MM.1S (cell line): ENCODE data around the gene PLEKHA1.

ENCODE experiments used
- DNase-seq: peaks from one replicate; pipeline ENCODE4 v3.0.0-alpha.2; 2015
- H2AFZ ChIP-seq: fragments of 300-600 bp; sonication (generic); 2 replicates; pipeline ENCODE4 v1.6.0; 2016; ENCODE audit warnings: antibody characterized with exemption, low read length
- H3F3A ChIP-seq: fragments of 300-600 bp; sonication (generic); 2 replicates; pipeline ENCODE4 v1.6.1; 2016; ENCODE audit warnings: mild to moderate bottlenecking, antibody characterized with exemption, low read length, moderate library complexity, mixed read lengths; ENCODE audit not compliant: insufficient read depth
- H3K27ac ChIP-seq: fragments of 300-600 bp; sonication (generic); 2 replicates; pipeline ENCODE4 v1.5.1; 2016; ENCODE audit warnings: mild to moderate bottlenecking, low read length
- H3K27me3 ChIP-seq: fragments of 300-600 bp; sonication (generic); replicated peaks from 2 replicates; pipeline ENCODE4 v1.6.0; 2016; ENCODE audit warnings: low read length; ENCODE audit not compliant: insufficient read depth
- H3K36me3 ChIP-seq: fragments of 300-600 bp; sonication (generic); replicated peaks from 2 replicates; pipeline ENCODE4 v1.6.1; 2016; ENCODE audit warnings: mild to moderate bottlenecking, low read length, mixed read lengths; ENCODE audit not compliant: insufficient read depth
- H3K4me1 ChIP-seq: fragments of 300-600 bp; sonication (generic); 2 replicates; pipeline ENCODE4 v1.6.1; 2016; ENCODE audit warnings: low read length, mixed read lengths
- H3K4me2 ChIP-seq: fragments of 300-600 bp; sonication (generic); 2 replicates; pipeline ENCODE4 v1.6.0; 2016; ENCODE audit warnings: low read depth, low read length
- H3K4me3 ChIP-seq: fragments of 300-600 bp; sonication (generic); 2 replicates; pipeline ENCODE4 v1.5.1; 2016; ENCODE audit warnings: low read length, mixed read lengths
- H3K79me2 ChIP-seq: fragments of 300-600 bp; sonication (generic); 2 replicates; pipeline ENCODE4 v1.6.1; 2016; ENCODE audit warnings: mixed run types, low read length, mixed read lengths
- H3K9ac ChIP-seq: fragments of 300-600 bp; sonication (generic); 2 replicates; pipeline ENCODE4 v1.6.1; 2016; ENCODE audit warnings: low read length, mixed read lengths
- H3K9me2 ChIP-seq: fragments of 300-600 bp; sonication (generic); replicated peaks from 2 replicates; pipeline ENCODE4 v1.6.1; 2016; ENCODE audit warnings: mild to moderate bottlenecking, low read length, mixed read lengths; ENCODE audit not compliant: insufficient read depth
- H3K9me3 ChIP-seq: fragments of 300-600 bp; sonication (generic); replicated peaks from 2 replicates; pipeline ENCODE4 v1.6.1; 2016; ENCODE audit warnings: mild to moderate bottlenecking, low read length, mixed read lengths; ENCODE audit not compliant: insufficient read depth
- H4K20me1 ChIP-seq: fragments of 300-600 bp; sonication (generic); 2 replicates; pipeline ENCODE4 v1.6.1; 2016; ENCODE audit warnings: mild to moderate bottlenecking, low read length, moderate library complexity, mixed read lengths; ENCODE audit not compliant: insufficient read depth
- CTCF ChIP-seq: fragments of 300-600 bp; sonication (generic); IDR thresholded peaks from 2 replicates; pipeline ENCODE4 v1.5.1; 2016; ENCODE audit warnings: antibody characterized with exemption, low read length, mixed read lengths
- EZH2 ChIP-seq: fragments of 300-600 bp; sonication (generic); optimal IDR thresholded peaks from 2 replicates; pipeline ENCODE3; 2017; ENCODE audit warnings: low read depth, mild to moderate bottlenecking, antibody characterized with exemption, low read length, mixed read lengths
- EZH2phosphoT487 ChIP-seq: fragments of 300-600 bp; sonication (generic); IDR thresholded peaks from 2 replicates; pipeline ENCODE4 v1.6.1; 2018; ENCODE audit warnings: antibody characterized with exemption, low read length

The PLEKHA1 gene

DNA sequence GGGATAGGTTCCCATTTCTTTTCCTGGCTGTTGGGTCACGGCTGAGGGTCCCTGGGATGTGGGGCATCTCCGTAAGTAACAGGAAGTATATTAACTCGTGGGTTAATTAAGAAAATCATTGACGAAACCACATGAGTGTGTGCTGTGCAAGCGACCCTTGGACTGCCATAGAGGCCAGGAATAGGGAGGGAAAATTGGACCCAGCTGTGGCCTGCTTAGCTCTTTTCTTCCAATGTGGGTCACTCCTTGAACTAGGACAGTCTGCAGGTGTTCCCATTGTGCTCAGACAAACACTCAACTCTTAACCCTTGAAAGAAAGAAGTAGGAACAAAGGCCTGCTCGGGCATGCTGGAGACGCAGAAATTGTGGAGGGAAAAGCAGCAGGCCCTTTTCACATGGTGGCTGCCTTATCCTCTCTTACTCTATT, 25.6 kb upstream of the PLEKHA1 start:
- Histone ChIP-seq H3K9me3 (no peaks in the 10 kb centered on the region), H3K4me2 (no peak overlapping the region), H3K9ac (no peak overlapping the region), H3K36me3 (no peaks in the 10 kb centered on the region), H2AFZ (no peak overlapping the region), H3K27ac (no peak overlapping the region), H3K4me1 (no peaks in the 10 kb centered on the region), H3F3A (no peaks in the 10 kb centered on the region), H4K20me1 (no peaks in the 10 kb centered on the region), H3K4me3 (no peak overlapping the region), H3K27me3 (0 out of 2 replicates have a peak, but pooled peaks cover 4% of the 10 kb centered on the region), H3K9me2 (no peaks in the 10 kb centered on the region), H3K79me2 (no peaks in the 10 kb centered on the region)
- no peak for DNase-seq
- no peak for TF ChIP-seq EZH2phosphoT487
- no peak for TF ChIP-seq CTCF
- TF ChIP-seq EZH2, result no peak

- no peak for TF ChIP-seq CTCF
- TF ChIP-seq EZH2, result no peak
- no peak for TF ChIP-seq EZH2phosphoT487
- Histone ChIP-seq H3K27ac (no peak overlapping the region), H3K36me3 (no peaks in the 10 kb centered on the region), H3K4me2 (no peak overlapping the region), H4K20me1 (no peaks in the 10 kb centered on the region), H3K4me1 (no peaks in the 10 kb centered on the region), H3K9ac (no peak overlapping the region), H3K79me2 (no peaks in the 10 kb centered on the region), H2AFZ (no peak overlapping the region), H3F3A (no peaks in the 10 kb centered on the region), H3K9me3 (no peaks in the 10 kb centered on the region), H3K9me2 (no peaks in the 10 kb centered on the region), H3K4me3 (no peak overlapping the region), H3K27me3 (0 out of 2 replicates have a peak, but pooled peaks cover 4% of the 10 kb centered on the region)
- DNase-seq, result no peak
Measured at GRCh38 chr10:122349758-122350369, 24.6 kb upstream of the PLEKHA1 start.

- Histone ChIP-seq H3K9ac (no peak overlapping the region), H3K27ac (no peak overlapping the region), H4K20me1 (no peaks in the 10 kb centered on the region), H3F3A (no peaks in the 10 kb centered on the region), H3K4me3 (no peak overlapping the region), H3K4me2 (no peak overlapping the region), H3K9me3 (no peaks in the 10 kb centered on the region), H3K36me3 (no peaks in the 10 kb centered on the region), H3K79me2 (no peaks in the 10 kb centered on the region), H3K27me3 (0 out of 2 replicates have a peak, but pooled peaks cover 4% of the 10 kb centered on the region), H2AFZ (no peak overlapping the region), H3K9me2 (no peaks in the 10 kb centered on the region), H3K4me1 (no peaks in the 10 kb centered on the region)
- TF ChIP-seq EZH2 (no peak), EZH2phosphoT487 (no peak), CTCF (no peak)
- no peak for DNase-seq
Measured at GRCh38 chr10:122350893-122351292, 23.6 kb upstream of the PLEKHA1 start.
